ENCODE results near the gene TLX1. TPM values are rescaled to one million over a fixed set of nuclear protein-coding genes. Genes with fewer than 3 reads are reported as not detected.

The TLX1 gene
- total and polyA plus RNA-seq, 4 donors = 0.06 to 0.79 (median 0.31) TPM

- Histone ChIP-seq H3K9me3 (ENCODE audit: control insufficient read depth in 4 of 4, low read length in 3 of 4) (no peaks in the 10 kb centered on the region), H3K27ac (ENCODE audit: low read depth in 1 of 2, low read length in 2 of 2) (no peak overlapping the region), H3K36me3 (ENCODE audit: control insufficient read depth in 4 of 4, insufficient read depth in 3 of 4, low read depth in 1 of 4, low read length in 3 of 4) (no peaks in the 10 kb centered on the region), H3K4me3 (ENCODE audit: low read depth in 1 of 3, low read length in 3 of 3) (no peak overlapping the region), H3K9ac (ENCODE audit: low read depth in 1 of 2, low read length in 2 of 2) (no peak overlapping the region), H3K27me3 (ENCODE audit: control insufficient read depth in 4 of 4, insufficient read depth in 4 of 4, low read length in 3 of 4) (peaks cover 0 to 15% (median 3%) of the 10 kb centered on the region in 4 donors), H3K4me1 (ENCODE audit: control insufficient read depth in 4 of 4, insufficient read depth in 4 of 4, low read length in 3 of 4) (peaks cover 0 to 6% (median 4%) of the 10 kb centered on the region in 4 donors)
- no peak for DNase-seq (ENCODE audit: low spot score)
- TF ChIP-seq NR2F2 (IDR thresholded peaks at IDR 0.05) (no peak), RXRA (IDR thresholded peaks at IDR 0.05) (no peak)
- WGBS = 32% methylated on average over 3 of the region's 3 CpGs
Observed at GRCh38 chr10:101162677-101163076, 31.6 kb downstream of the TLX1 start.

- TF ChIP-seq RXRA (IDR thresholded peaks at IDR 0.05) (no peak), SP1 (IDR thresholded peaks at IDR 0.05) (no peak), ATF3 (IDR thresholded peaks at IDR 0.05) (no peak), RAD21 (IDR thresholded peaks at IDR 0.05) (no peak), REST (IDR thresholded peaks at IDR 0.05) (no peak), JUND (IDR thresholded peaks at IDR 0.05) (no peak), HNF4G (IDR thresholded peaks at IDR 0.05) (no peak), YY1 (IDR thresholded peaks at IDR 0.05) (no peak), NR2F2 (IDR thresholded peaks at IDR 0.05) (no peak), TAF1 (conservative IDR thresholded peaks at IDR 0.05) (no peak), EGR1 (IDR thresholded peaks at IDR 0.05; ENCODE audit: low read depth in 2 of 2) (no peak), GABPA (IDR thresholded peaks at IDR 0.05 in 1 of 2, conservative IDR thresholded peaks at IDR 0.05 in 1 of 2) (no peak)
- H3K9me3 ChIP-seq (ENCODE audit: control insufficient read depth in 4 of 4, low read length in 3 of 4) = no peaks in the 10 kb centered on the region
- 42% methylated on average over 4 of the region's 4 CpGs for WGBS
- DNase-seq (ENCODE audit: low spot score) = no peak
- H3K36me3 ChIP-seq (ENCODE audit: control insufficient read depth in 4 of 4, insufficient read depth in 3 of 4, low read depth in 1 of 4, low read length in 3 of 4) = no peaks in the 10 kb centered on the region
- H3K4me3 ChIP-seq (ENCODE audit: low read depth in 1 of 3, low read length in 3 of 3) = no peak overlapping the region
- H3K27ac ChIP-seq (ENCODE audit: low read depth in 1 of 2, low read length in 2 of 2) = no peak overlapping the region
- H3K27me3 ChIP-seq (ENCODE audit: control insufficient read depth in 4 of 4, insufficient read depth in 4 of 4, low read length in 3 of 4) = peaks cover 0 to 16% (median 3%) of the 10 kb centered on the region in 4 donors
- no peak overlapping the region for H3K9ac ChIP-seq (ENCODE audit: low read depth in 1 of 2, low read length in 2 of 2)
- peaks cover 0 to 6% (median 4%) of the 10 kb centered on the region in 4 donors for H3K4me1 ChIP-seq (ENCODE audit: control insufficient read depth in 4 of 4, insufficient read depth in 4 of 4, low read length in 3 of 4)
Observed at GRCh38 chr10:101164020-101164419, 32.9 kb downstream of the TLX1 start.

- H3K27me3 ChIP-seq (ENCODE audit: control insufficient read depth in 4 of 4, insufficient read depth in 4 of 4, low read length in 3 of 4) = peaks cover 0 to 18% (median 3%) of the 10 kb centered on the region in 4 donors
- H3K9me3 ChIP-seq (ENCODE audit: control insufficient read depth in 4 of 4, low read length in 3 of 4) = no peaks in the 10 kb centered on the region
- H3K4me1 ChIP-seq (ENCODE audit: control insufficient read depth in 4 of 4, insufficient read depth in 4 of 4, low read length in 3 of 4) = peaks cover 0 to 6% (median 4%) of the 10 kb centered on the region in 4 donors
- 65% methylated on average over 3 of the region's 3 CpGs for WGBS
- H3K27ac ChIP-seq (ENCODE audit: low read depth in 1 of 2, low read length in 2 of 2) = no peak overlapping the region
- no peak for DNase-seq (ENCODE audit: low spot score)
- H3K9ac ChIP-seq (ENCODE audit: low read depth in 1 of 2, low read length in 2 of 2) = no peak overlapping the region
- H3K36me3 ChIP-seq (ENCODE audit: control insufficient read depth in 4 of 4, insufficient read depth in 3 of 4, low read depth in 1 of 4, low read length in 3 of 4) = no peaks in the 10 kb centered on the region
- TF ChIP-seq JUND (IDR thresholded peaks at IDR 0.05) (no peak), HNF4A (conservative IDR thresholded peaks at IDR 0.05) (no peak), NR2F2 (IDR thresholded peaks at IDR 0.05) (no peak), REST (IDR thresholded peaks at IDR 0.05) (no peak), ATF3 (IDR thresholded peaks at IDR 0.05) (no peak), FOXA2 (IDR thresholded peaks at IDR 0.05) (no peak), EGR1 (IDR thresholded peaks at IDR 0.05; ENCODE audit: low read depth in 2 of 2) (no peak)
- no peak overlapping the region for H3K4me3 ChIP-seq (ENCODE audit: low read depth in 1 of 3, low read length in 3 of 3)
Observed at GRCh38 chr10:101165736-101166135, 34.6 kb downstream of the TLX1 start.
